OCI-LY1 (cell line): ENCODE data around the gene COIL.

ENCODE experiments used
- CTCF ChIP-seq: fragments of 200-600 bp; sonication (generic), shearing (Covaris generic); IDR thresholded peaks from 2 replicates; pipeline ENCODE4 v1.5.1; 2017; ENCODE audit warnings: mild to moderate bottlenecking, antibody characterized with exemption, low read length, moderate library complexity, mixed read lengths
- EZH2 ChIP-seq: fragments of 200-600 bp; sonication (generic), shearing (Covaris generic); IDR thresholded peaks from 2 replicates; pipeline ENCODE4 v1.8.0; 2017; ENCODE audit warnings: borderline replicate concordance, mixed run types, mild to moderate bottlenecking, antibody characterized with exemption, low read length, moderate library complexity, mixed read lengths

- TF ChIP-seq EZH2 (no peak), CTCF (no peak)
Measured at GRCh38 chr17:56945938-56946505, 14.8 kb downstream of the COIL start.
